H1 (cell line): ENCODE results near the gene SPATA13. TPM values are rescaled to one million over a fixed set of nuclear protein-coding genes. Genes with fewer than 3 reads are reported as not detected.

ENCODE experiments used
- CTCF ChIA-PET: fragments of 300-600 bp; sonication (Branson Sonifier 250); formaldehyde crosslinking; loops from one replicate; lab custom pipeline; 2021; ENCODE audit not compliant: partially characterized antibody; lab: Charles Lee
- POLR2A ChIA-PET: fragments of 300-600 bp; sonication (Branson Sonifier 250); formaldehyde crosslinking; loops from one replicate; lab custom pipeline; 2021; ENCODE audit warnings: inconsistent platforms; ENCODE audit not compliant: partially characterized antibody; lab: Charles Lee
- DNase-seq, 2 experiments: peaks; one replicate each; pipeline versions ENCODE4 v3.0.0 to v3.0.0-alpha.2; 2010 to 2022; ENCODE audit warnings: low spot score in 2 of 2, low read depth in 1 of 2, mixed read lengths in 1 of 2
- FAIRE-seq: peaks from 2 replicates; lab custom pipeline; 2011; peaks lifted over from hg19 to GRCh38; lab: Jason Lieb, UNC
- H2AFZ ChIP-seq: 2 replicates; pipeline ENCODE4 v1.8.1; 2012; ENCODE audit warnings: low read length, inconsistent platforms
- H2AK5ac ChIP-seq: 2 replicates; pipeline ENCODE4 v1.6.1; 2013; ENCODE audit warnings: low read depth, low read length
- H2BK120ac ChIP-seq: replicated peaks from 2 replicates; pipeline ENCODE3; 2013; ENCODE audit warnings: low read depth, low read length, inconsistent platforms
- H2BK12ac ChIP-seq: 2 replicates; pipeline ENCODE4 v1.6.1; 2013; ENCODE audit warnings: low read depth, low read length
- H2BK15ac ChIP-seq: 2 replicates; pipeline ENCODE4 v1.6.1; 2013; ENCODE audit warnings: low read length
- H2BK20ac ChIP-seq: 2 replicates; pipeline ENCODE4 v1.6.1; 2013; ENCODE audit warnings: low read length
- H2BK5ac ChIP-seq: 2 replicates; pipeline ENCODE4 v1.6.1; 2013; ENCODE audit warnings: low read depth, low read length
- H3K14ac ChIP-seq: 2 replicates; pipeline ENCODE4 v1.6.1; 2013; ENCODE audit warnings: inconsistent platforms; ENCODE audit not compliant: insufficient read length
- H3K18ac ChIP-seq: 2 replicates; pipeline ENCODE4 v1.6.1; 2013; ENCODE audit warnings: low read length; ENCODE audit errors: extremely low read depth
- H3K23ac ChIP-seq: 2 replicates; pipeline ENCODE4 v1.6.1; 2013; ENCODE audit warnings: inconsistent platforms; ENCODE audit not compliant: insufficient read length
- H3K23me2 ChIP-seq: 2 replicates; pipeline ENCODE4 v1.6.1; 2013; ENCODE audit warnings: low read depth, low read length
- H3K27ac ChIP-seq: 2 replicates; pipeline ENCODE4 v1.6.1; 2011; ENCODE audit warnings: low read depth, low read length, inconsistent platforms
- H3K27me3 ChIP-seq, 4 experiments: replicated peaks in 1 of 4; 1 replicate in 1 of 4; 2 replicates in 3 of 4; pipeline versions ENCODE4 v1.6.1 to v1.8.1; 2011 to 2013; ENCODE audit warnings: low read length in 3 of 4, mild to moderate bottlenecking in 3 of 4, inconsistent platforms in 2 of 4, mixed read lengths in 2 of 4, moderate library complexity in 1 of 4; ENCODE audit not compliant: control insufficient read depth in 3 of 4, insufficient read depth in 3 of 4; ENCODE audit errors: extremely low read depth in 1 of 4
- H3K36me3 ChIP-seq, 4 experiments: 2 replicates each; pipeline versions ENCODE4 v1.6.1 to v1.8.1; 2011 to 2013; ENCODE audit warnings: mild to moderate bottlenecking in 4 of 4, low read length in 3 of 4, moderate library complexity in 2 of 4, control low read depth in 1 of 4, inconsistent platforms in 1 of 4; ENCODE audit not compliant: insufficient read depth in 4 of 4, control insufficient read depth in 2 of 4
- H3K4ac ChIP-seq: replicated peaks from 2 replicates; pipeline ENCODE3; 2013; ENCODE audit warnings: low read length, low read depth, mixed read lengths, inconsistent platforms; ENCODE audit not compliant: insufficient read length
- H3K4me1 ChIP-seq, 4 experiments: replicated peaks in 1 of 4; 1 replicate in 1 of 4; 2 replicates in 3 of 4; pipeline versions ENCODE4 v1.6.1 to v1.8.1; 2011 to 2013; ENCODE audit warnings: low read length in 3 of 4, inconsistent platforms in 2 of 4, mixed read lengths in 1 of 4; ENCODE audit not compliant: insufficient read depth in 4 of 4, control insufficient read depth in 3 of 4
- H3K4me2 ChIP-seq, 2 experiments: 2 replicates each; pipeline versions ENCODE4 v1.6.1 to v1.8.1; 2011 to 2013; ENCODE audit warnings: low read depth in 2 of 2, low read length in 2 of 2, control low read depth in 1 of 2, inconsistent platforms in 1 of 2, mild to moderate bottlenecking in 1 of 2; ENCODE audit not compliant: insufficient read depth in 1 of 2
- H3K4me3 ChIP-seq, 4 experiments: fragments of 200-600, 300-600 bp in 1 of 4; sonication (generic), shearing (Covaris generic), sonication (Bioruptor Twin) in 1 of 4; 2 replicates each; pipeline versions ENCODE4 v1.5.1 to v1.8.1; 2011 to 2016; ENCODE audit warnings: low read length in 4 of 4, low read depth in 3 of 4, control low read depth in 2 of 4, inconsistent platforms in 2 of 4, mild to moderate bottlenecking in 2 of 4, mixed read lengths in 1 of 4, moderate library complexity in 1 of 4; ENCODE audit not compliant: insufficient read depth in 2 of 4; ENCODE audit errors: extremely low read depth in 1 of 4
- H3K56ac ChIP-seq: replicated peaks from 2 replicates; pipeline ENCODE3; 2013; ENCODE audit warnings: low read depth, mild to moderate bottlenecking, mixed read lengths, low read length, inconsistent platforms; ENCODE audit not compliant: insufficient read length
- H3K79me1 ChIP-seq: 2 replicates; pipeline ENCODE4 v1.6.1; 2013; ENCODE audit warnings: low read depth, low read length, control low read depth
- H3K79me2 ChIP-seq, 2 experiments: 2 replicates each; pipeline versions ENCODE4 v1.6.1 to v1.8.1; 2012 to 2013; ENCODE audit warnings: low read length in 2 of 2, mild to moderate bottlenecking in 2 of 2, inconsistent platforms in 1 of 2; ENCODE audit not compliant: insufficient read depth in 2 of 2, control insufficient read depth in 1 of 2
- H3K9ac ChIP-seq, 4 experiments: replicated peaks in 1 of 4; 1 replicate in 1 of 4; 2 replicates in 3 of 4; pipeline versions ENCODE4 v1.6.1 to v1.8.1; 2011 to 2013; ENCODE audit warnings: low read depth in 3 of 4, low read length in 3 of 4, control low read depth in 2 of 4, mild to moderate bottlenecking in 2 of 4, moderate library complexity in 2 of 4, inconsistent platforms in 1 of 4; ENCODE audit errors: extremely low read depth in 1 of 4
- H3K9me3 ChIP-seq, 2 experiments: 2 replicates each; pipeline versions ENCODE4 v1.6.1 to v1.8.1; 2012 to 2013; ENCODE audit warnings: mild to moderate bottlenecking in 2 of 2, moderate library complexity in 2 of 2, control low read depth in 1 of 2, inconsistent platforms in 1 of 2, low read depth in 1 of 2, low read length in 1 of 2, mixed read lengths in 1 of 2; ENCODE audit not compliant: insufficient read depth in 2 of 2
- H4K20me1 ChIP-seq, 2 experiments: replicated peaks in 1 of 2; 2 replicates each; pipeline versions ENCODE3 to v1.8.1; 2011 to 2013; ENCODE audit warnings: inconsistent platforms in 2 of 2, low read length in 2 of 2, mild to moderate bottlenecking in 1 of 2; ENCODE audit not compliant: insufficient read depth in 2 of 2, control insufficient read depth in 1 of 2
- H4K5ac ChIP-seq: 2 replicates; pipeline ENCODE4 v1.6.1; 2013; ENCODE audit warnings: low read length, low read depth, mixed read lengths, inconsistent platforms; ENCODE audit not compliant: insufficient read length
- H4K8ac ChIP-seq: 2 replicates; pipeline ENCODE4 v1.8.0; 2013; ENCODE audit warnings: mild to moderate bottlenecking, moderate library complexity, low read length, inconsistent platforms; ENCODE audit not compliant: insufficient read depth; ENCODE audit errors: extremely low read depth
- H4K91ac ChIP-seq: replicated peaks from 2 replicates; pipeline ENCODE3; 2013; ENCODE audit warnings: low read length, mixed read lengths, inconsistent platforms; ENCODE audit not compliant: insufficient read length
- CEBPB ChIP-seq: IDR thresholded peaks from 2 replicates; pipeline ENCODE4 v1.6.1; 2012; ENCODE audit warnings: low read depth, low read length
- EP300 ChIP-seq, 2 experiments: IDR thresholded peaks; 1 replicate in 1 of 2; 2 replicates in 1 of 2; pipeline ENCODE4 v1.6.1; 2011 to 2012; ENCODE audit warnings: low read depth in 2 of 2, low read length in 2 of 2, mild to moderate bottlenecking in 2 of 2, borderline replicate concordance in 1 of 2, inconsistent platforms in 1 of 2, moderate library complexity in 1 of 2
- KDM1A ChIP-seq: fragments of 200-600, 300-600 bp; sonication (generic); IDR thresholded peaks from 2 replicates; pipeline ENCODE4 v1.7.1; 2016; ENCODE audit warnings: mild to moderate bottlenecking, low read length, borderline replicate concordance
- KDM5A ChIP-seq: fragments of 200-600 bp; IDR thresholded peaks from 2 replicates; pipeline ENCODE4 v1.7.1; 2012; ENCODE audit warnings: mild to moderate bottlenecking, low read length, inconsistent platforms, mixed read lengths
- POLR2A ChIP-seq, 2 experiments: IDR thresholded peaks; 1 replicate in 1 of 2; 2 replicates in 1 of 2; pipeline ENCODE4 v1.6.1; 2011; ENCODE audit warnings: low read depth in 2 of 2, low read length in 2 of 2, mild to moderate bottlenecking in 2 of 2; ENCODE audit errors: control extremely low read depth in 1 of 2
- RAD21 ChIP-seq, 2 experiments: IDR thresholded peaks in 1 of 2; conservative IDR thresholded peaks in 1 of 2; 2 replicates each; pipeline ENCODE4 v1.6.1; 2011; ENCODE audit warnings: low read depth in 2 of 2, low read length in 2 of 2, improper control_type of control experiment in 1 of 2, inconsistent platforms in 1 of 2, mild to moderate bottlenecking in 1 of 2, moderate library complexity in 1 of 2
- SRF ChIP-seq: IDR thresholded peaks from 2 replicates; pipeline ENCODE4 v1.6.1; 2011; ENCODE audit warnings: mild to moderate bottlenecking, low read depth, low read length, moderate library complexity
- TAF7 ChIP-seq: optimal IDR thresholded peaks from 2 replicates; pipeline ENCODE3; 2011; ENCODE audit warnings: low read depth, mild to moderate bottlenecking, inconsistent platforms, low read length, moderate library complexity, borderline replicate concordance
- TBP ChIP-seq: IDR thresholded peaks from 2 replicates; pipeline ENCODE4 v1.6.1; 2011; ENCODE audit warnings: low read depth, low read length, improper control_type of control experiment
- WGBS, 2 experiments: shearing (Covaris generic) in 1 of 2; methylation state at CpG; one replicate each; pipeline versions ENCODE4 v1.1.6 to v1.1.7; 2013 to 2015; ENCODE audit warnings: low lambda C conversion rate in 2 of 2, mixed read lengths in 2 of 2, inconsistent platforms in 1 of 2, low coverage in 1 of 2, missing lambda C conversion rate in 1 of 2; ENCODE audit not compliant: insufficient replicate concordance in 2 of 2, insufficient coverage in 1 of 2, insufficient read length in 1 of 2; ENCODE audit errors: extremely low coverage in 1 of 2, missing lambda C conversion rate in 1 of 2; 5-methylcytosine and 5-hydroxymethylcytosine counted together
- polyA plus RNA-seq, 7 experiments: library from polyadenylated mRNA; depleted of rRNA in 3 of 7; stranded (reverse) in 5 of 7; unstranded in 2 of 7; fragments of >200 nt in 5 of 7; fragments of 200-250 nt in 2 of 7; gene quantifications; 1 replicate in 5 of 7; 2 replicates in 1 of 7; 4 replicates in 1 of 7; pipeline versions ENCODE4 v1.2.1 to v1.2.3, GENCODE V29; 2011 to 2013; ENCODE audit warnings: missing spikeins in 2 of 7, mixed read lengths in 2 of 7
- total RNA-seq: library from RNA; stranded (reverse); fragmentation: NEBNext Ultra II Directional; extraction: Animal tissue kit (Norgen Biotek cat#: 25700); gene quantifications from 2 replicates; pipeline ENCODE4 v1.2.1, GENCODE V29; 2021
- TF ChIP-seq, protein P1 (sequence below): IDR thresholded peaks from 2 replicates; pipeline ENCODE4 v1.6.1; 2012; ENCODE audit warnings: low read length, inconsistent platforms

SPATA13 gene
- total and polyA plus RNA-seq, 2 of the 8 experiments (the other 6 are each of a cell fraction or from before 2014, with no cell fraction given) = 12.6 to 30.9 TPM

DNA sequence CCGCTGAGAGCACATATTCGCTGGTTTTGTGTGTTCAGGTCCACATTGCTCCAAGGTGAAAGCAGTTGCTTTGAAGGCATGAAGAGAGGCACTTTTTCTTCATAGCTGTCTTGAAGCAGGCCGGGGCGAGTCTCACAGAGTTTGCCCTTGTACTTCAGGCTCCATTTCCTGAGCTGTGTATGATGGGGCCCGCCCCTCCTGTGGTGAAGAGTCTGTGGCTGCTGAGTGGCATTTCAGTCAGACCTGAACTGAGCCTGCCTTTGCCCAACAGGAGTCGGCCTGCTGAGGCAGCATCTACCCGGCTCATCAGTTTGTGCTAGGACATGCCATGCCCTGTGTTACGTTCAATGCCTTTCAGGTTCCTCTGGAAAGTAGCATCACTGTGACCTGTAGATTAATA lies 104.5 kb downstream of the SPATA13 start:
- H3K9ac ChIP-seq = no peak overlapping the region
- H4K8ac ChIP-seq = no peak overlapping the region
- no peak overlapping the region for H2BK20ac ChIP-seq
- no peak overlapping the region for H3K4me3 ChIP-seq
- no peaks in the 10 kb centered on the region for H3K23me2 ChIP-seq
- no peaks in the 10 kb centered on the region for H3K27me3 ChIP-seq
- no peak overlapping the region for H2BK15ac ChIP-seq
- H3K27ac ChIP-seq = no peak overlapping the region
- TF ChIP-seq CEBPB (no peak), KDM5A (no peak), TBP (no peak), POLR2A (IDR thresholded peaks at IDR 0.05; ENCODE audit: control extremely low read depth in 1 of 2, low read depth in 2 of 2, low read length in 2 of 2) (no peak), EP300 (IDR thresholded peaks at IDR 0.05; ENCODE audit: borderline replicate concordance in 1 of 2, low read depth in 2 of 2, low read length in 2 of 2) (no peak), TAF7 (no peak), RAD21 (IDR thresholded peaks at IDR 0.05 in 1 of 2, conservative IDR thresholded peaks at IDR 0.05 in 1 of 2; ENCODE audit: low read depth in 2 of 2, low read length in 2 of 2) (no peak), KDM1A (no peak), SRF (no peak)
- TF ChIP-seq, protein P1, sequence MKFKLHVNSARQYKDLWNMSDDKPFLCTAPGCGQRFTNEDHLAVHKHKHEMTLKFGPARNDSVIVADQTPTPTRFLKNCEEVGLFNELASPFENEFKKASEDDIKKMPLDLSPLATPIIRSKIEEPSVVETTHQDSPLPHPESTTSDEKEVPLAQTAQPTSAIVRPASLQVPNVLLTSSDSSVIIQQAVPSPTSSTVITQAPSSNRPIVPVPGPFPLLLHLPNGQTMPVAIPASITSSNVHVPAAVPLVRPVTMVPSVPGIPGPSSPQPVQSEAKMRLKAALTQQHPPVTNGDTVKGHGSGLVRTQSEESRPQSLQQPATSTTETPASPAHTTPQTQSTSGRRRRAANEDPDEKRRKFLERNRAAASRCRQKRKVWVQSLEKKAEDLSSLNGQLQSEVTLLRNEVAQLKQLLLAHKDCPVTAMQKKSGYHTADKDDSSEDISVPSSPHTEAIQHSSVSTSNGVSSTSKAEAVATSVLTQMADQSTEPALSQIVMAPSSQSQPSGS = no peak
- no peak overlapping the region for H3K4me2 ChIP-seq
- no peak overlapping the region for H3K23ac ChIP-seq
- H3K14ac ChIP-seq = no peak overlapping the region
- no peak overlapping the region for H3K4ac ChIP-seq
- H4K91ac ChIP-seq = no peak overlapping the region
- no peak overlapping the region for H2BK12ac ChIP-seq
- no peak overlapping the region for H3K18ac ChIP-seq
- H4K5ac ChIP-seq = no peak overlapping the region
- CTCF ChIA-PET = interaction anchor here (1.2 to 1.4 kb wide), 2 partner anchors 10 to 244 kb away, joined by 3 to 4 read pairs; no protein-coding TSS in a partner anchor
- H2AK5ac ChIP-seq = no peak overlapping the region
- H3K79me2 ChIP-seq = no peaks in the 10 kb centered on the region
- FAIRE-seq = no peak
- no peak overlapping the region for H2BK120ac ChIP-seq
- no peak for DNase-seq
- 93% methylated on average over 8 of the region's 8 CpGs; no CpG with 5 or more reads in 1 of the 2 experiments for WGBS, 2 experiments
- H3K9me3 ChIP-seq = no peaks in the 10 kb centered on the region
- POLR2A ChIA-PET = no interaction called here
- no peak overlapping the region for H2AFZ ChIP-seq
- H3K79me1 ChIP-seq = no peaks in the 10 kb centered on the region
- no peak overlapping the region for H2BK5ac ChIP-seq
- no peak overlapping the region for H3K56ac ChIP-seq
- H4K20me1 ChIP-seq = peaks cover 0 to 1% of the 10 kb centered on the region in 2 experiments
- no peaks in the 10 kb centered on the region for H3K4me1 ChIP-seq
- no peaks in the 10 kb centered on the region; a peak in 1 of 8 replicates for H3K36me3 ChIP-seq
